ENCODE results near the gene VAMP8.

GRCh38 chr2:85583667-85584353 lies 6.4 kb downstream of the VAMP8 start:
- TF ChIP-seq POLR2AphosphoS5 (IDR thresholded peaks at IDR 0.05; ENCODE audit: low read depth, low read length), result no peak
- no peak for TF ChIP-seq REST (IDR thresholded peaks at IDR 0.05; ENCODE audit: insufficient read depth in 1 of 2, low read depth in 2 of 2, low read length in 2 of 2)
- no peak for TF ChIP-seq SIN3A (IDR thresholded peaks at IDR 0.05; ENCODE audit: borderline replicate concordance, insufficient read depth, low read length)

All from PFSK-1 (cell line).